H1 (cell line): ENCODE results near the gene SMIM35. TPM values are rescaled to one million over a fixed set of nuclear protein-coding genes. Genes with fewer than 3 reads are reported as not detected.

Source experiments
- CTCF ChIA-PET: fragments of 300-600 bp; sonication (Branson Sonifier 250); formaldehyde crosslinking; loops from one replicate; lab custom pipeline; 2021; ENCODE audit not compliant: partially characterized antibody; lab: Charles Lee
- POLR2A ChIA-PET: fragments of 300-600 bp; sonication (Branson Sonifier 250); formaldehyde crosslinking; loops from one replicate; lab custom pipeline; 2021; ENCODE audit warnings: inconsistent platforms; ENCODE audit not compliant: partially characterized antibody; lab: Charles Lee
- DNase-seq, 2 experiments: peaks; one replicate each; pipeline versions ENCODE4 v3.0.0 to v3.0.0-alpha.2; 2010 to 2022; ENCODE audit warnings: low spot score in 2 of 2, low read depth in 1 of 2, mixed read lengths in 1 of 2
- FAIRE-seq: peaks from 2 replicates; lab custom pipeline; 2011; peaks lifted over from hg19 to GRCh38; lab: Jason Lieb, UNC
- H2AFZ ChIP-seq: 2 replicates; pipeline ENCODE4 v1.8.1; 2012; ENCODE audit warnings: low read length, inconsistent platforms
- H2AK5ac ChIP-seq: 2 replicates; pipeline ENCODE4 v1.6.1; 2013; ENCODE audit warnings: low read depth, low read length
- H2BK120ac ChIP-seq: replicated peaks from 2 replicates; pipeline ENCODE3; 2013; ENCODE audit warnings: low read depth, low read length, inconsistent platforms
- H2BK12ac ChIP-seq: 2 replicates; pipeline ENCODE4 v1.6.1; 2013; ENCODE audit warnings: low read depth, low read length
- H2BK15ac ChIP-seq: 2 replicates; pipeline ENCODE4 v1.6.1; 2013; ENCODE audit warnings: low read length
- H2BK20ac ChIP-seq: 2 replicates; pipeline ENCODE4 v1.6.1; 2013; ENCODE audit warnings: low read length
- H2BK5ac ChIP-seq: 2 replicates; pipeline ENCODE4 v1.6.1; 2013; ENCODE audit warnings: low read depth, low read length
- H3K14ac ChIP-seq: 2 replicates; pipeline ENCODE4 v1.6.1; 2013; ENCODE audit warnings: inconsistent platforms; ENCODE audit not compliant: insufficient read length
- H3K18ac ChIP-seq: 2 replicates; pipeline ENCODE4 v1.6.1; 2013; ENCODE audit warnings: low read length; ENCODE audit errors: extremely low read depth
- H3K23ac ChIP-seq: 2 replicates; pipeline ENCODE4 v1.6.1; 2013; ENCODE audit warnings: inconsistent platforms; ENCODE audit not compliant: insufficient read length
- H3K23me2 ChIP-seq: 2 replicates; pipeline ENCODE4 v1.6.1; 2013; ENCODE audit warnings: low read depth, low read length
- H3K27ac ChIP-seq: 2 replicates; pipeline ENCODE4 v1.6.1; 2011; ENCODE audit warnings: low read depth, low read length, inconsistent platforms
- H3K27me3 ChIP-seq, 4 experiments: replicated peaks in 1 of 4; 1 replicate in 1 of 4; 2 replicates in 3 of 4; pipeline versions ENCODE4 v1.6.1 to v1.8.1; 2011 to 2013; ENCODE audit warnings: low read length in 3 of 4, mild to moderate bottlenecking in 3 of 4, inconsistent platforms in 2 of 4, mixed read lengths in 2 of 4, moderate library complexity in 1 of 4; ENCODE audit not compliant: control insufficient read depth in 3 of 4, insufficient read depth in 3 of 4; ENCODE audit errors: extremely low read depth in 1 of 4
- H3K36me3 ChIP-seq, 4 experiments: 2 replicates each; pipeline versions ENCODE4 v1.6.1 to v1.8.1; 2011 to 2013; ENCODE audit warnings: mild to moderate bottlenecking in 4 of 4, low read length in 3 of 4, moderate library complexity in 2 of 4, control low read depth in 1 of 4, inconsistent platforms in 1 of 4; ENCODE audit not compliant: insufficient read depth in 4 of 4, control insufficient read depth in 2 of 4
- H3K4ac ChIP-seq: replicated peaks from 2 replicates; pipeline ENCODE3; 2013; ENCODE audit warnings: low read length, low read depth, mixed read lengths, inconsistent platforms; ENCODE audit not compliant: insufficient read length
- H3K4me1 ChIP-seq, 4 experiments: replicated peaks in 1 of 4; 1 replicate in 1 of 4; 2 replicates in 3 of 4; pipeline versions ENCODE4 v1.6.1 to v1.8.1; 2011 to 2013; ENCODE audit warnings: low read length in 3 of 4, inconsistent platforms in 2 of 4, mixed read lengths in 1 of 4; ENCODE audit not compliant: insufficient read depth in 4 of 4, control insufficient read depth in 3 of 4
- H3K4me2 ChIP-seq, 2 experiments: 2 replicates each; pipeline versions ENCODE4 v1.6.1 to v1.8.1; 2011 to 2013; ENCODE audit warnings: low read depth in 2 of 2, low read length in 2 of 2, control low read depth in 1 of 2, inconsistent platforms in 1 of 2, mild to moderate bottlenecking in 1 of 2; ENCODE audit not compliant: insufficient read depth in 1 of 2
- H3K4me3 ChIP-seq, 4 experiments: fragments of 200-600, 300-600 bp in 1 of 4; sonication (generic), shearing (Covaris generic), sonication (Bioruptor Twin) in 1 of 4; 2 replicates each; pipeline versions ENCODE4 v1.5.1 to v1.8.1; 2011 to 2016; ENCODE audit warnings: low read length in 4 of 4, low read depth in 3 of 4, control low read depth in 2 of 4, inconsistent platforms in 2 of 4, mild to moderate bottlenecking in 2 of 4, mixed read lengths in 1 of 4, moderate library complexity in 1 of 4; ENCODE audit not compliant: insufficient read depth in 2 of 4; ENCODE audit errors: extremely low read depth in 1 of 4
- H3K56ac ChIP-seq: replicated peaks from 2 replicates; pipeline ENCODE3; 2013; ENCODE audit warnings: low read depth, mild to moderate bottlenecking, mixed read lengths, low read length, inconsistent platforms; ENCODE audit not compliant: insufficient read length
- H3K79me1 ChIP-seq: 2 replicates; pipeline ENCODE4 v1.6.1; 2013; ENCODE audit warnings: low read depth, low read length, control low read depth
- H3K79me2 ChIP-seq, 2 experiments: 2 replicates each; pipeline versions ENCODE4 v1.6.1 to v1.8.1; 2012 to 2013; ENCODE audit warnings: low read length in 2 of 2, mild to moderate bottlenecking in 2 of 2, inconsistent platforms in 1 of 2; ENCODE audit not compliant: insufficient read depth in 2 of 2, control insufficient read depth in 1 of 2
- H3K9ac ChIP-seq, 4 experiments: replicated peaks in 1 of 4; 1 replicate in 1 of 4; 2 replicates in 3 of 4; pipeline versions ENCODE4 v1.6.1 to v1.8.1; 2011 to 2013; ENCODE audit warnings: low read depth in 3 of 4, low read length in 3 of 4, control low read depth in 2 of 4, mild to moderate bottlenecking in 2 of 4, moderate library complexity in 2 of 4, inconsistent platforms in 1 of 4; ENCODE audit errors: extremely low read depth in 1 of 4
- H3K9me3 ChIP-seq, 2 experiments: 2 replicates each; pipeline versions ENCODE4 v1.6.1 to v1.8.1; 2012 to 2013; ENCODE audit warnings: mild to moderate bottlenecking in 2 of 2, moderate library complexity in 2 of 2, control low read depth in 1 of 2, inconsistent platforms in 1 of 2, low read depth in 1 of 2, low read length in 1 of 2, mixed read lengths in 1 of 2; ENCODE audit not compliant: insufficient read depth in 2 of 2
- H4K20me1 ChIP-seq, 2 experiments: replicated peaks in 1 of 2; 2 replicates each; pipeline versions ENCODE3 to v1.8.1; 2011 to 2013; ENCODE audit warnings: inconsistent platforms in 2 of 2, low read length in 2 of 2, mild to moderate bottlenecking in 1 of 2; ENCODE audit not compliant: insufficient read depth in 2 of 2, control insufficient read depth in 1 of 2
- H4K5ac ChIP-seq: 2 replicates; pipeline ENCODE4 v1.6.1; 2013; ENCODE audit warnings: low read length, low read depth, mixed read lengths, inconsistent platforms; ENCODE audit not compliant: insufficient read length
- H4K8ac ChIP-seq: 2 replicates; pipeline ENCODE4 v1.8.0; 2013; ENCODE audit warnings: mild to moderate bottlenecking, moderate library complexity, low read length, inconsistent platforms; ENCODE audit not compliant: insufficient read depth; ENCODE audit errors: extremely low read depth
- H4K91ac ChIP-seq: replicated peaks from 2 replicates; pipeline ENCODE3; 2013; ENCODE audit warnings: low read length, mixed read lengths, inconsistent platforms; ENCODE audit not compliant: insufficient read length
- CREB1 ChIP-seq: IDR thresholded peaks from 2 replicates; pipeline ENCODE4 v1.6.1; 2012; ENCODE audit warnings: inconsistent platforms
- EZH2 ChIP-seq: fragments of 200-600 bp; sonication (generic); IDR thresholded peaks from 2 replicates; pipeline ENCODE4 v1.7.1; 2012; ENCODE audit warnings: low read depth, mild to moderate bottlenecking, moderate library complexity, low read length, inconsistent platforms; ENCODE audit not compliant: severe bottlenecking
- MAX ChIP-seq: IDR thresholded peaks from 2 replicates; pipeline ENCODE4 v1.6.1; 2012; ENCODE audit warnings: inconsistent platforms
- WGBS, 2 experiments: shearing (Covaris generic) in 1 of 2; methylation state at CpG; one replicate each; pipeline versions ENCODE4 v1.1.6 to v1.1.7; 2013 to 2015; ENCODE audit warnings: low lambda C conversion rate in 2 of 2, mixed read lengths in 2 of 2, inconsistent platforms in 1 of 2, low coverage in 1 of 2, missing lambda C conversion rate in 1 of 2; ENCODE audit not compliant: insufficient replicate concordance in 2 of 2, insufficient coverage in 1 of 2, insufficient read length in 1 of 2; ENCODE audit errors: extremely low coverage in 1 of 2, missing lambda C conversion rate in 1 of 2; 5-methylcytosine and 5-hydroxymethylcytosine counted together
- polyA plus RNA-seq, 7 experiments: library from polyadenylated mRNA; depleted of rRNA in 3 of 7; stranded (reverse) in 5 of 7; unstranded in 2 of 7; fragments of >200 nt in 5 of 7; fragments of 200-250 nt in 2 of 7; gene quantifications; 1 replicate in 5 of 7; 2 replicates in 1 of 7; 4 replicates in 1 of 7; pipeline versions ENCODE4 v1.2.1 to v1.2.3, GENCODE V29; 2011 to 2013; ENCODE audit warnings: missing spikeins in 2 of 7, mixed read lengths in 2 of 7
- total RNA-seq: library from RNA; stranded (reverse); fragmentation: NEBNext Ultra II Directional; extraction: Animal tissue kit (Norgen Biotek cat#: 25700); gene quantifications from 2 replicates; pipeline ENCODE4 v1.2.1, GENCODE V29; 2021
- TF ChIP-seq, protein P1 (sequence below): IDR thresholded peaks from 2 replicates; pipeline ENCODE4 v1.6.1; 2012; ENCODE audit warnings: inconsistent platforms

SMIM35 gene
- total and polyA plus RNA-seq, 2 of the 8 experiments (the other 6 are each of a cell fraction or from before 2014, with no cell fraction given) = not detected

DNA sequence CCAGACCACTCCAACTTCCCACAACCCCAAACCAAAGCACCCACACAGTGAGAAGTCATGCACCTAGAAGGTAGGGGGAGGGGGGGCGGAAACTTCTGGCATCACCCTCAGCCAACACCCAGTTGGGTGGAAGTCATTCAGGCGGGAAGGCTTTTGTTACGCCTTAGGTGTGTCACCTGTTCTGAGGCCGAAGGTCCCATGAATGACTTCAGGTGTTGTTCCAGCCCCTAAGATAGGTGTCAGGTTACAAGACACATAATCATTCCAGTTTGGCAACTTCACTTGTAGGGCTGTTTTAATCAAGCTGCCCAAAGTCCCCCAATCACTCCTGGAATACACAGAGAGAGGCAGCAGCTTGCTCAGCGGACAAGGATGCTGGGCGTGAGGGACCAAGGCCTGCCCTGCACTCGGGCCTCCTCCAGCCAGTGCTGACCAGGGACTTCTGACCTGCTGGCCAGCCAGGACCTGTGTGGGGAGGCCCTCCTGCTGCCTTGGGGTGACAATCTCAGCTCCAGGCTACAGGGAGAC, 9.9 kb downstream of the SMIM35 start, which contains the start of gene TMPRSS4:
TMPRSS4 (plus strand) TSS at position 325 of the 528 bp plus-strand sequence. CDS start 225 bp downstream, outside the sequence.
- Histone ChIP-seq H2AK5ac (0 out of 2 replicates have a peak within 1 kb of the TSS, but pooled peaks have one; percentile 16), H3K23me2 (no peaks in the 10 kb centered on the region), H4K20me1 (no peaks in the 10 kb centered on the region), H2BK12ac (0 out of 2 replicates have a peak within 1 kb of the TSS, but pooled peaks have one; percentile 39), H3K56ac (no peak within 1 kb of the TSS), H2BK120ac (no peak within 1 kb of the TSS), H3K27me3 (no peaks in the 10 kb centered on the region; a peak in 1 of 7 replicates), H3K27ac (no peak within 1 kb of the TSS), H3K18ac (no peak within 1 kb of the TSS; the same call in none of the 2 replicates), H3K4me1 (peaks cover 0 to 8% (median 4%) of the 10 kb centered on the region in 4 experiments; a peak in 5 of 7 replicates), H3K4ac (no peak within 1 kb of the TSS), H2AFZ (peak within 1 kb of the TSS; percentile 18; the same call in 1 of the 2 replicates), H4K5ac (no peak within 1 kb of the TSS), H3K36me3 (no peaks in the 10 kb centered on the region), H3K4me3 (no peak within 1 kb of the TSS), H2BK15ac (no peak within 1 kb of the TSS), H2BK5ac (peak within 1 kb of the TSS; percentile 60; the same call in 1 of the 2 replicates), H3K9ac (no peak within 1 kb of the TSS), H3K4me2 (no peak within 1 kb of the TSS), H4K8ac (no peak within 1 kb of the TSS), H4K91ac (no peak within 1 kb of the TSS), H2BK20ac (peak within 1 kb of the TSS; percentile 48; the same call in 1 of the 2 replicates), H3K9me3 (no peaks in the 10 kb centered on the region), H3K79me1 (no peaks in the 10 kb centered on the region), H3K23ac (no peak within 1 kb of the TSS), H3K79me2 (no peaks in the 10 kb centered on the region), H3K14ac (no peak within 1 kb of the TSS)
- WGBS, 2 experiments = 91% methylated on average over 7 of the region's 7 CpGs; no CpG with 5 or more reads in 1 of the 2 experiments
- FAIRE-seq (peak; percentile 36), DNase-seq (no peak)
- CTCF ChIA-PET = interaction anchor here (0.9 to 2.3 kb wide), 5 partner anchors 9 to 651 kb away, joined by 3 to 5 read pairs (median 3); no protein-coding TSS in a partner anchor
- no peak for TF ChIP-seq EZH2
- TF ChIP-seq MAX = peak; percentile 81
- TF ChIP-seq, protein P1, sequence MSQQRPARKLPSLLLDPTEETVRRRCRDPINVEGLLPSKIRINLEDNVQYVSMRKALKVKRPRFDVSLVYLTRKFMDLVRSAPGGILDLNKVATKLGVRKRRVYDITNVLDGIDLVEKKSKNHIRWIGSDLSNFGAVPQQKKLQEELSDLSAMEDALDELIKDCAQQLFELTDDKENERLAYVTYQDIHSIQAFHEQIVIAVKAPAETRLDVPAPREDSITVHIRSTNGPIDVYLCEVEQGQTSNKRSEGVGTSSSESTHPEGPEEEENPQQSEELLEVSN = peak; percentile 95
- TF ChIP-seq CREB1 = no peak
- POLR2A ChIA-PET = no interaction called here
